ENCODE data around the gene TALDO1. TPM values are rescaled to one million over a fixed set of nuclear protein-coding genes. Genes with fewer than 3 reads are reported as not detected.

Gene TALDO1
- total and polyA plus RNA-seq, 2 of the 8 experiments (the other 6 are each of a cell fraction or from before 2014, with no cell fraction given), result 265 to 308 TPM

GRCh38 chr11:714436-714835 is 32.8 kb upstream of the TALDO1 start:
- Histone ChIP-seq H3K36me3 (ENCODE audit: control insufficient read depth in 2 of 4, insufficient read depth in 4 of 4, low read length in 3 of 4) (no peaks in the 10 kb centered on the region; a peak in 1 of 8 replicates), H3K56ac (replicated peaks; ENCODE audit: insufficient read length, low read depth, low read length) (no peak overlapping the region), H3K4me1 (replicated peaks in 1 of 4; ENCODE audit: control insufficient read depth in 3 of 4, insufficient read depth in 4 of 4, low read length in 3 of 4) (peaks cover 0 to 11% (median 5%) of the 10 kb centered on the region in 4 experiments; a peak in 4 of 7 replicates), H2BK20ac (ENCODE audit: low read length) (no peak overlapping the region), H2BK15ac (ENCODE audit: low read length) (no peak overlapping the region), H3K27ac (ENCODE audit: low read depth, low read length) (no peak overlapping the region), H3K18ac (ENCODE audit: extremely low read depth, low read length) (no peak overlapping the region), H3K79me1 (ENCODE audit: low read depth, low read length) (no peaks in the 10 kb centered on the region), H3K4ac (replicated peaks; ENCODE audit: insufficient read length, low read depth, low read length) (no peak overlapping the region), H3K9me3 (ENCODE audit: insufficient read depth in 2 of 2, low read depth in 1 of 2, low read length in 1 of 2) (no peaks in the 10 kb centered on the region), H4K20me1 (replicated peaks in 1 of 2; ENCODE audit: control insufficient read depth in 1 of 2, insufficient read depth in 2 of 2, low read length in 2 of 2) (no peaks in the 10 kb centered on the region), H3K14ac (ENCODE audit: insufficient read length) (no peak overlapping the region), H3K79me2 (ENCODE audit: control insufficient read depth in 1 of 2, insufficient read depth in 2 of 2, low read length in 2 of 2) (no peaks in the 10 kb centered on the region), H3K9ac (replicated peaks in 1 of 4; ENCODE audit: extremely low read depth in 1 of 4, low read depth in 3 of 4, low read length in 3 of 4) (no peak overlapping the region), H3K23ac (ENCODE audit: insufficient read length) (no peak overlapping the region), H3K27me3 (replicated peaks in 1 of 4; ENCODE audit: control insufficient read depth in 3 of 4, extremely low read depth in 1 of 4, insufficient read depth in 3 of 4, low read length in 3 of 4) (peaks cover 0 to 2% (median 2%) of the 10 kb centered on the region in 4 experiments; a peak in 2 of 7 replicates), H3K4me3 (ENCODE audit: extremely low read depth in 1 of 4, insufficient read depth in 2 of 4, low read depth in 3 of 4, low read length in 4 of 4) (no peak overlapping the region), H3K4me2 (ENCODE audit: insufficient read depth in 1 of 2, low read depth in 2 of 2, low read length in 2 of 2) (no peak overlapping the region), H2BK120ac (replicated peaks; ENCODE audit: low read depth, low read length) (no peak overlapping the region), H4K91ac (replicated peaks; ENCODE audit: insufficient read length, low read length) (no peak overlapping the region), H2AK5ac (ENCODE audit: low read depth, low read length) (no peak overlapping the region), H3K23me2 (ENCODE audit: low read depth, low read length) (no peaks in the 10 kb centered on the region), H4K5ac (ENCODE audit: insufficient read length, low read depth, low read length) (no peak overlapping the region), H2BK12ac (ENCODE audit: low read depth, low read length) (no peak overlapping the region), H2AFZ (ENCODE audit: low read length) (no peak overlapping the region), H4K8ac (ENCODE audit: extremely low read depth, insufficient read depth, low read length) (no peak overlapping the region), H2BK5ac (ENCODE audit: low read depth, low read length) (no peak overlapping the region)
- FAIRE-seq, result no peak
- ChIA-PET POLR2A (ENCODE audit: partially characterized antibody) (no interaction called here), CTCF (ENCODE audit: partially characterized antibody) (interaction anchor here (1.4 kb wide), 1 partner anchor 10 kb away, joined by 4 read pairs; no protein-coding TSS in a partner anchor)
- DNase-seq (ENCODE audit: low read depth in 1 of 2, low spot score in 2 of 2), result no peak
- 97% methylated on average over 6 of the region's 6 CpGs; no CpG with 5 or more reads in 1 of the 2 experiments for WGBS, 2 experiments (ENCODE audit: extremely low coverage in 1 of 2, insufficient coverage in 1 of 2, insufficient read length in 1 of 2, insufficient replicate concordance in 2 of 2, low coverage in 1 of 2, low lambda C conversion rate in 2 of 2, missing lambda C conversion rate in 1 of 2)
- TF ChIP-seq RFX5 (IDR thresholded peaks at IDR 0.05; ENCODE audit: borderline replicate concordance, low read depth, low read length) (no peak), GABPA (IDR thresholded peaks at IDR 0.05; ENCODE audit: borderline replicate concordance, insufficient read depth, low read length) (no peak), BRCA1 (IDR thresholded peaks at IDR 0.05; ENCODE audit: low read depth, low read length) (no peak), CBX8 (IDR thresholded peaks at IDR 0.05; ENCODE audit: borderline replicate concordance, low read depth, low read length) (no peak), KDM5A (IDR thresholded peaks at IDR 0.05; ENCODE audit: low read length) (no peak), BCL11A (IDR thresholded peaks at IDR 0.05; ENCODE audit: low read depth in 2 of 2, low read length in 2 of 2) (no peak), YY1 (IDR thresholded peaks at IDR 0.05; ENCODE audit: low read depth, low read length) (no peak), EP300 (IDR thresholded peaks at IDR 0.05; ENCODE audit: borderline replicate concordance in 1 of 2, low read depth in 2 of 2, low read length in 2 of 2) (no peak), NANOG (IDR thresholded peaks at IDR 0.05; ENCODE audit: insufficient read depth, low read depth, low read length, poor library complexity, severe bottlenecking) (no peak), RBBP5 (IDR thresholded peaks at IDR 0.05; ENCODE audit: borderline replicate concordance, low read depth, low read length) (no peak), ATF3 (IDR thresholded peaks at IDR 0.05; ENCODE audit: insufficient read depth, low read depth, low read length) (no peak), CHD2 (IDR thresholded peaks at IDR 0.05; ENCODE audit: low read length) (no peak), POLR2AphosphoS5 (IDR thresholded peaks at IDR 0.05; ENCODE audit: low read depth, low read length) (no peak)
- TF ChIP-seq, protein P1, sequence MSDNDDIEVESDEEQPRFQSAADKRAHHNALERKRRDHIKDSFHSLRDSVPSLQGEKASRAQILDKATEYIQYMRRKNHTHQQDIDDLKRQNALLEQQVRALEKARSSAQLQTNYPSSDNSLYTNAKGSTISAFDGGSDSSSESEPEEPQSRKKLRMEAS (IDR thresholded peaks at IDR 0.05), result no peak

All from H1 (cell line).